ENCODE measurements around the gene MARK2.

GRCh38 chr11:63931876-63932275 is 93.0 kb downstream of the MARK2 start:
- no peak for TF ChIP-seq EZH2 (optimal IDR thresholded peaks at IDR 0.05; ENCODE audit: low read depth, low read length)
- no peak for TF ChIP-seq CTCF (IDR thresholded peaks at IDR 0.05; ENCODE audit: low read length)
